Measurements from ENCODE around the gene TYW1.

DNA sequence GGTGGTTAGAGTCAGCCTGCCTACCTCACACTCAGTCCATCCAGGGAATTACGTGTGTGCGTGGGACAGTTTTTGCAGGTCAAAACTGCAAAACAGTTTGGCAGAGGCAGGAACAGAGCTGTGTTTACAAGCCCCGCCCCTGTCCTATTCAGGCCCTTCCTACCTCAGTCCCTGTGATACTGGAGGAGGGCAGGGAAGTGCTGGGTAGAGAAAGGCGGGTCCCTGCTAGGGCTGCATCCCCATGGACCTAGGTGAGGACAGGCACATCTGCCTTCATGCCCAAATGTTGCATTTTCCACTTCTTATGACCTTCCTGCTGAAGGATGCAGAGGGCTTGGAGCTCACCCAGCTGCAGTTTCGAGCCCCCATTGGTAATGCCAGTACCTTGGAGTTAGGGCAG lies 26.3 kb upstream of the TYW1 start:
- TF ChIP-seq, protein P1, sequence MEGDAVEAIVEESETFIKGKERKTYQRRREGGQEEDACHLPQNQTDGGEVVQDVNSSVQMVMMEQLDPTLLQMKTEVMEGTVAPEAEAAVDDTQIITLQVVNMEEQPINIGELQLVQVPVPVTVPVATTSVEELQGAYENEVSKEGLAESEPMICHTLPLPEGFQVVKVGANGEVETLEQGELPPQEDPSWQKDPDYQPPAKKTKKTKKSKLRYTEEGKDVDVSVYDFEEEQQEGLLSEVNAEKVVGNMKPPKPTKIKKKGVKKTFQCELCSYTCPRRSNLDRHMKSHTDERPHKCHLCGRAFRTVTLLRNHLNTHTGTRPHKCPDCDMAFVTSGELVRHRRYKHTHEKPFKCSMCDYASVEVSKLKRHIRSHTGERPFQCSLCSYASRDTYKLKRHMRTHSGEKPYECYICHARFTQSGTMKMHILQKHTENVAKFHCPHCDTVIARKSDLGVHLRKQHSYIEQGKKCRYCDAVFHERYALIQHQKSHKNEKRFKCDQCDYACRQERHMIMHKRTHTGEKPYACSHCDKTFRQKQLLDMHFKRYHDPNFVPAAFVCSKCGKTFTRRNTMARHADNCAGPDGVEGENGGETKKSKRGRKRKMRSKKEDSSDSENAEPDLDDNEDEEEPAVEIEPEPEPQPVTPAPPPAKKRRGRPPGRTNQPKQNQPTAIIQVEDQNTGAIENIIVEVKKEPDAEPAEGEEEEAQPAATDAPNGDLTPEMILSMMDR (conservative IDR thresholded peaks at IDR 0.05; ENCODE audit: low read depth, low read length) = no peak
- no peak for TF ChIP-seq EZH2 (IDR thresholded peaks at IDR 0.05; ENCODE audit: borderline replicate concordance, low read depth, low read length, poor library complexity, severe bottlenecking)
